Measurements from ENCODE around the gene ARSA. TPM values are rescaled to one million over a fixed set of nuclear protein-coding genes. Genes with fewer than 3 reads are reported as not detected.

Gene ARSA
- total RNA-seq, 1 donor from 2014 or later, result 44.2 TPM

DNA sequence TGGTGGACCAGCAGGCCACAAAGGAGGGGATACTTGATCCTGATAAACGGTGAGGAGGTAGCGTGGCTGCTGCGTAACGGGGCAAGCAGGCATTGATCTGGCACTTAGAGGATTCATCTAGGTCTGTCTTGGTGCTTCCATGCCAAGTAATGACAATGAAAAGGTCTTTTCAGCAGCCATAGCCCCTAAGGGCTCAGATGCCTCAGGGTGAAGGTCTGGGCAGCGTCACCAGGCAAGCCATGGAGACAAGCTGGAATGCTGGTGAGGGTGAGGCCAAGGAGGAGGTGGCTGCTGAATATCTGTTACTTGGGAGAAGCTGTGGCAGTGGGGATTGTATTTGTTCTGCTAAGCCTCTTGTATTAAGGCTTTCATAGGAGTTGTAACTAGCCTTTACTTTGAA, 40.5 kb downstream of the ARSA start:
- Histone ChIP-seq H3K4me1 (peaks cover 11% of the 10 kb centered on the region), H3K27me3 (no peaks in the 10 kb centered on the region), H3K4me3 (no peak overlapping the region), H3K36me3 (no peaks in the 10 kb centered on the region), H3K27ac (no peak overlapping the region), H3K9me3 (no peaks in the 10 kb centered on the region)
- intact Hi-C loops (cut with DNase I), result no loop called here
- DNase-seq (ENCODE audit: extremely low spot score in 2 of 2), result no peak
- TF ChIP-seq CTCF (IDR thresholded peaks at IDR 0.05) (no peak), POLR2A (IDR thresholded peaks at IDR 0.05) (no peak), POLR2AphosphoS5 (IDR thresholded peaks at IDR 0.05; ENCODE audit: insufficient read depth in 1 of 2, low read depth in 1 of 2) (no peak)

DNA sequence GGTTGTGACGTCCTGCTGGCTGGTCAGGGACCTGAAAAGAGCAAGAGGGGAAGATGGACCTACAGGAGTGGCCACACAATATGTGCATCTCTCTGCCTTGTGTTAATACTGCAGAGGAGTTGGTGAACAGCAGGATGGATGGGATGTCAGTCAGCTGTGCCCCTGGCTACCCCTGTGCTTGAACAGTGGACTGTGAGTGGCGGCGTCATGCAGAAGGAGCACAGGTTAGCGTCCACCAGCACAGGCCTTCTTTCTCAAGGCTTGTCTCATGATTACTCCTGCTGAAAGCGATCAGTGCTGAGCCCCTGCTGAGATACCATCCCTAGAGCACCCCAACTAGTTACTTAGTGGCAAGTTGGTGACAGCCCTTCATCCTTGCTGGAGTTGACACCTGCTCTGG, 41.5 kb downstream of the ARSA start:
- TF ChIP-seq POLR2AphosphoS5 (IDR thresholded peaks at IDR 0.05; ENCODE audit: insufficient read depth in 1 of 2, low read depth in 1 of 2) (no peak), POLR2A (IDR thresholded peaks at IDR 0.05) (no peak), CTCF (IDR thresholded peaks at IDR 0.05) (no peak)
- H3K4me1 ChIP-seq, result peaks cover 17% of the 10 kb centered on the region
- intact Hi-C loops (cut with DNase I), result no loop called here
- H3K27ac ChIP-seq, result no peak overlapping the region
- H3K9me3 ChIP-seq, result no peaks in the 10 kb centered on the region
- H3K27me3 ChIP-seq, result no peaks in the 10 kb centered on the region
- no peak overlapping the region for H3K4me3 ChIP-seq
- DNase-seq (ENCODE audit: extremely low spot score in 2 of 2), result no peak
- H3K36me3 ChIP-seq, result no peaks in the 10 kb centered on the region

DNA sequence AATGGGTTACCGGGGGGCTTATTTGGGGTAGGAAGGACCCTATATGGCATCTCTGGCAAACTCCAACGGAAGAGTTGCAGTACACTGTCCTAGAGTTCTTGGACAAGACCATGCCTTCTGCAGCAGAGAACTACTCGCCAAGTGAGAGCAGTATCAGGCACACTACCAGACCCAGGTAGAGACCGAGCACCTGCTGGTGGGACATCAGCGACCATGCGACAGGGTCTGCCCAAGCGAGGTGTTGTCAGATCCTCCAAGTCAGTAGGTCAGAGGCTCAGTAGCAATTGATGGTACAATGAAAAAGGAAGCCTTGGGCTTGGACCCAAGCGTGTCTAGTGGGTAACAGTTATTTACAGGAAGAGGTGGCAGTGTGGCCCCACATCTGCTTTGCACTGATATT, 42.2 kb downstream of the ARSA start:
- TF ChIP-seq POLR2AphosphoS5 (IDR thresholded peaks at IDR 0.05; ENCODE audit: insufficient read depth in 1 of 2, low read depth in 1 of 2) (no peak), CTCF (IDR thresholded peaks at IDR 0.05) (no peak), POLR2A (IDR thresholded peaks at IDR 0.05) (no peak)
- H3K9me3 ChIP-seq, result no peaks in the 10 kb centered on the region
- H3K4me3 ChIP-seq, result no peak overlapping the region
- H3K36me3 ChIP-seq, result no peaks in the 10 kb centered on the region
- H3K4me1 ChIP-seq, result peaks cover 20% of the 10 kb centered on the region
- no peak overlapping the region for H3K27ac ChIP-seq
- intact Hi-C loops (cut with DNase I), result no loop called here
- H3K27me3 ChIP-seq, result no peaks in the 10 kb centered on the region
- no peak for DNase-seq (ENCODE audit: extremely low spot score in 2 of 2)

- peaks cover 20% of the 10 kb centered on the region for H3K4me1 ChIP-seq
- intact Hi-C loops (cut with DNase I), result no loop called here
- no peaks in the 10 kb centered on the region for H3K9me3 ChIP-seq
These were observed 42.7 kb downstream of the ARSA start for GRCh38 chr22:50585238-50585637.

More at GRCh38 chr22:50585238-50585637, 42.7 kb downstream of the ARSA start:
- Histone ChIP-seq H3K4me3 (no peak overlapping the region), H3K36me3 (no peaks in the 10 kb centered on the region), H3K27me3 (no peaks in the 10 kb centered on the region), H3K27ac (no peak overlapping the region)
- TF ChIP-seq CTCF (IDR thresholded peaks at IDR 0.05) (no peak), POLR2AphosphoS5 (IDR thresholded peaks at IDR 0.05; ENCODE audit: insufficient read depth in 1 of 2, low read depth in 1 of 2) (no peak), POLR2A (IDR thresholded peaks at IDR 0.05) (no peak)
- no peak for DNase-seq (ENCODE audit: extremely low spot score in 2 of 2)
